AG09309 (cell line): ENCODE data around the gene ZRANB3.
A peak's percentile ranks its signal among the peaks of the same experiment; 100 is the strongest.

Experiments
- DNase-seq: peaks from one replicate; pipeline ENCODE4 v3.0.0-alpha.2; 2010; ENCODE audit warnings: low read depth
- H3K4me3 ChIP-seq: 2 replicates; pipeline ENCODE4 v1.5.1; 2011; ENCODE audit warnings: mild to moderate bottlenecking, low read depth, low read length, moderate library complexity; ENCODE audit not compliant: control insufficient read depth
- TF ChIP-seq, protein P1 (sequence below): IDR thresholded peaks from 2 replicates; pipeline ENCODE4 v1.5.1; 2011; ENCODE audit warnings: mild to moderate bottlenecking, low read depth, low read length, inconsistent platforms; ENCODE audit not compliant: insufficient read depth, control insufficient read depth; ENCODE audit errors: missing control alignments

ZRANB3 gene

DNA sequence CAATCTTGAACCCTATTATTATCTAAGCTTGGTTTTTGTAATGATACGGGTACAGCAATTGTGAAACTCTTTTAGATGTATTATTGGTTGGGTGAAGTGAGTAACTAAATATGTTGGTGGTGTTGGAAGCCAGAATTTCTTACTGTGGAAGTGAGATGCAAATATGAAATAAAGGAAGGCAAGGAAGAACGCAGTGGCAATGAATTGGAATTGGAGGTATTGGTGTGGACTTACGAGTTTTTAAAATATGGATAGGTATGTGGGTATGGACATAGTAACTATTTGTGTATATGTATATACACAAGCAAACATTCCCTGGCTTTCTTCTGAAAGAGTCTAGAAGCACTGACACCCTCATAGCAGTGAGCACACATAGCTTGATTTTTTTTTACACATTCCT lies 373.2 kb downstream of the ZRANB3 start:
- TF ChIP-seq, protein P1, sequence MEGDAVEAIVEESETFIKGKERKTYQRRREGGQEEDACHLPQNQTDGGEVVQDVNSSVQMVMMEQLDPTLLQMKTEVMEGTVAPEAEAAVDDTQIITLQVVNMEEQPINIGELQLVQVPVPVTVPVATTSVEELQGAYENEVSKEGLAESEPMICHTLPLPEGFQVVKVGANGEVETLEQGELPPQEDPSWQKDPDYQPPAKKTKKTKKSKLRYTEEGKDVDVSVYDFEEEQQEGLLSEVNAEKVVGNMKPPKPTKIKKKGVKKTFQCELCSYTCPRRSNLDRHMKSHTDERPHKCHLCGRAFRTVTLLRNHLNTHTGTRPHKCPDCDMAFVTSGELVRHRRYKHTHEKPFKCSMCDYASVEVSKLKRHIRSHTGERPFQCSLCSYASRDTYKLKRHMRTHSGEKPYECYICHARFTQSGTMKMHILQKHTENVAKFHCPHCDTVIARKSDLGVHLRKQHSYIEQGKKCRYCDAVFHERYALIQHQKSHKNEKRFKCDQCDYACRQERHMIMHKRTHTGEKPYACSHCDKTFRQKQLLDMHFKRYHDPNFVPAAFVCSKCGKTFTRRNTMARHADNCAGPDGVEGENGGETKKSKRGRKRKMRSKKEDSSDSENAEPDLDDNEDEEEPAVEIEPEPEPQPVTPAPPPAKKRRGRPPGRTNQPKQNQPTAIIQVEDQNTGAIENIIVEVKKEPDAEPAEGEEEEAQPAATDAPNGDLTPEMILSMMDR: no peak
- H3K4me3 ChIP-seq: no peak overlapping the region
- no peak for DNase-seq

DNA sequence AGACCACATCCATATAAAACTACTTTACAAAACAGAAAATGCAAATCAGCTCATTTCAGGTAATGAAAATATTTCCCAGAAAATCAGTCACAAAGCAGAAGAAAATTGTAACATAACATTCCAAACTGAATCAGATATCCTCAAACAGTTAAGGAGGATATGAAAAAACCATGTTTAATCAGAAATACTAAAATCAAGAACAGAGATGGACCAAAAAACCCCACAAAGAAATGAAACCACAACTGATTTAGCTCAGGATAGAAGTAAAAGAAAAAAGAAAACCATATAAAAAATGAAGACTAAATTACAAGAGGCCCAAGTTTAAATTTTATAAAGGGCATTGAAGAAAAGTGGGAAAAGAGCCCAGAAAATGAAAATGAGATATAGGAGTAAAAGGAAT lies 376.1 kb downstream of the ZRANB3 start:
- TF ChIP-seq, protein P1: no peak
- DNase-seq: no peak
- H3K4me3 ChIP-seq: no peak overlapping the region

DNA sequence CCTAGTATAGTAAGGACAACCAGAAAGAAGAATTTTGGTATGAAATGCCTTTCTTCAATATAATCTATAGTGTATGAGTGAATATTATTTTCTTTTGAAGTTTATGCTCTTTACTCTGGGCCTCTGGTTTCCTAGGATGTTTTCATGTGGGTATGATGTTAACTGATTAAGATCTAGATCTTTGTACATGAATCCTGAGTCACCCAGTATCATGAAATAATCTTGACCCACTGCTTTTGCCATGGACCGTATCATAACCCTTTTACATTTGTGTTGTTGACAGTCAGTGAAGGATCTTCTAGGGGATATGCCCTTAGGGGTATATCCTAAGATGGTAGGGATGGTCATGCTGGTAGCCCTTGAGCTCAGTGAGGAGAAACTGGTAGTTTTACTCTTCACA lies 378.7 kb downstream of the ZRANB3 start:
- no peak for DNase-seq
- TF ChIP-seq, protein P1: no peak

DNA sequence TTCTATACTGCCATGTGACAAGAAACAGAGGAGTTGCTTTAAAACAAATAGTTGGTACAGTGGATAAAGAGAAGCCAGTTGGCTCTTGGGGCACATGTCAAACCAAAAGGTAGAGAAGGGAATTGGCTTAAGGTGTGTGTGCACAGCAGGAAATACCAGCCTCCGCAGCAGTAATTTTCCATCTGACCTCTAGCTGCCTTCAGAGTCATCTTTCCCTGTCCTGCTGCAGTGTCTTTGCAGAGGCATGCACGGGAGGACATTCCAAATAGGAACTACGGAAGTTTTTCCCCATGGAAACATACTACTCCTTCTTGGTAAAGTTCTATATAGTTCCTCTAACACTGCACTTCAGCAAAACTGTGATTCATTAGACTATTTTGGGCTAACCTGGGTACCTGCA lies 379.4 kb downstream of the ZRANB3 start:
- DNase-seq: no peak
- TF ChIP-seq, protein P1: no peak
- no peak overlapping the region for H3K4me3 ChIP-seq

More for the DNA sequence above, 378.7 kb downstream of the ZRANB3 start:
- H3K4me3 ChIP-seq: no peak overlapping the region

DNA sequence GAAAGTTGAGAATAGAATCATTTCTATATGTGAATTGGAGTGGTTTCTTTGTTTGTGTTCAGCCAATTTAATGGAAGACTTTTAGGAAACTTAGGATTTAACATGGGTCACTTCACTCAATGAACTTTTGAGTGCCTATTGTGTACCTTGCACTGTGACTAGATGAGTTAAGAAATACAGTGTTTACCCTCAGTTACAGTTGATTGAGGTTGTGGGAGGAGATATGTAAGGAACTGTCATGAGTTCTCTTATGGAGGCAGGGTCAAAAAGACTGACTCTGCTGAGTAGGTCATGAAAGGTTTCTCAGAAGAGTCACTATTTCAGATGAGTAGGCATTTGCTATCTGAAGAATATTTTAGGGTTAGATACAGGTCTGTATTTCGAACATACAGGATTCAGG lies 380.3 kb downstream of the ZRANB3 start:
- TF ChIP-seq, protein P1: no peak
- no peak for DNase-seq
- no peak overlapping the region for H3K4me3 ChIP-seq

DNA sequence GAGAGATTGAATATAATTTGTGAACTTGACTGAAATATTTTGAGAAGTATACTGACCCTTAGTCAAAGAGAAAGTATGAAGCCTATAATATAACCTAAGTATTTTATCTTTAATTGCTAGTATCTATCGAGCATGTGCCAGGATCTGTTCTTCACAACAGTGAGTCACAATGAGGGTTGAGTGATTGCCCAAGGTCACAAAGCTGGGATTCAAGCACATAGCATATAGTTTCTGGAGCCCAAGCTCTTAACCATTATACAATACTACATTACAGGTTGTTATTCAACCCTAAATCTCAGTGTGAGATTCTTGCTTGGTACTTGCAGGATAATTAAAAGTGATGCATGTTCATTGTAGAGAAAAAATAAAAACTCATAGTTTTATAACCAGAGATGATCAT lies 381.8 kb downstream of the ZRANB3 start:
- TF ChIP-seq, protein P1: no peak
- H3K4me3 ChIP-seq: no peak overlapping the region
- peak; percentile 5 for DNase-seq

DNA sequence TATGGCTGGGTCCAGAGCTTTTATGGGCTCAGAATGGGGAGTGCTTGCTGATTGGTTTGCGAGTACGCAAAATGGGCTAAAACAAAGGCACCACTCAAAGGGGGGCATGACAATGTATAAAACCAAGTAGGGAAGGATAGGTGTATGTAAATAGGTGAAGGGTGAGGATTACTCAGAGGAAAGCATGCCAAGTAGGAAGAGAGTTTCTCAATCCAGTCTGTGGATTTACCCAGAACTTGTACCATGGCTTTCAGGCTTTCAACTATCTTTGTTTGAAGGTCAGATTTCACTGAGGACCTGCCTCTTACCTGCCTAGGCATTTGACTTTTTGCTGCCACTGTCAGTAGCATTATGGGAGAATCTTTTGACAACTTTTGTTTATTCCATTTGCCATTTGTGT lies 386.7 kb downstream of the ZRANB3 start:
- no peak overlapping the region for H3K4me3 ChIP-seq
- TF ChIP-seq, protein P1: no peak
- DNase-seq: no peak
